ENCODE results near the gene ANKRD28.
A peak's percentile ranks its signal among the peaks of the same experiment; 100 is the strongest.

The ANKRD28 gene

DNA sequence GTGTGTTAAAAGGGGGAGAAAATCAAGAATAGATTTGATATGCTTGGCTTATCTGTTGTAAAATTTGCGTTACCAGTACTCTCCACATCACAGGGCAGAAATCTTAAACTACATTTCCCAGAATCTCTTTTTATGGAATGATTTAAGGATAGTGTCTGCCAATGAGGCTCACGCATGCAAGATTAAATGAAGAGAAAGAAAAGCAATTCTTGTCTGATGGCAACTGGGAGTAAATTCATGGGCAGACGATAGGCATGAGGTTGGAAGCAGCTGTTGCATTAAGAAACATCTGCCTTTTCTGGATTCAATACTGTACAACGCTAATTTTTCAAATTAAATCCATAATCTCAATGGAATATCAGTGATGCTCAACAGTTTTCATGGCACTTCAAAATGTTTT lies 27.2 kb upstream of the ANKRD28 start:
- Histone ChIP-seq H3K9ac (ENCODE audit: low read length) (no peak overlapping the region), H3K36me3 (ENCODE audit: control insufficient read depth in 1 of 2, insufficient read depth in 2 of 2, low read depth in 1 of 2, low read length in 2 of 2) (no peaks in the 10 kb centered on the region), H3K4me2 (ENCODE audit: low read length, poor library complexity, severe bottlenecking) (no peak overlapping the region), H4K8ac (ENCODE audit: low read length) (no peak overlapping the region), H4K91ac (ENCODE audit: low read length) (no peak overlapping the region), H3K27ac (ENCODE audit: low read length, poor library complexity, severe bottlenecking) (no peak overlapping the region), H3K79me1 (replicated peaks; ENCODE audit: low read length, poor library complexity, severe bottlenecking) (peaks cover 16% of the 10 kb centered on the region), H3K4me1 (ENCODE audit: control insufficient read depth, insufficient read depth, low read depth, low read length) (no peaks in the 10 kb centered on the region), H2BK12ac (ENCODE audit: low read length in 2 of 2) (no peak overlapping the region), H2BK5ac (ENCODE audit: low read depth, low read length, poor library complexity, severe bottlenecking) (no peak overlapping the region), H3K27me3 (ENCODE audit: control insufficient read depth in 1 of 2, insufficient read depth in 1 of 2, low read length in 2 of 2) (no peaks in the 10 kb centered on the region), H3K9me3 (ENCODE audit: control insufficient read depth, low read length) (no peaks in the 10 kb centered on the region), H2BK120ac (ENCODE audit: low read depth, low read length) (no peak overlapping the region), H3K14ac (ENCODE audit: low read length in 2 of 2) (no peak overlapping the region), H2AK5ac (ENCODE audit: low read length, severe bottlenecking) (no peak overlapping the region), H2AFZ (ENCODE audit: low read depth, low read length) (no peak overlapping the region), H2BK15ac (ENCODE audit: low read depth, poor library complexity, severe bottlenecking) (no peak overlapping the region), H3K18ac (ENCODE audit: low read depth in 1 of 2, low read length in 2 of 2) (no peak overlapping the region), H3K23ac (ENCODE audit: low read length in 2 of 2) (no peak overlapping the region), H3K4me3 (ENCODE audit: insufficient read depth in 1 of 2, low read depth in 1 of 2, low read length in 2 of 2) (no peak overlapping the region), H3K4ac (ENCODE audit: low read depth in 1 of 2, low read length in 2 of 2) (no peak overlapping the region)
- WGBS, result 100% methylated on average over 2 of the region's 4 CpGs
- DNase-seq, result no peak

DNA sequence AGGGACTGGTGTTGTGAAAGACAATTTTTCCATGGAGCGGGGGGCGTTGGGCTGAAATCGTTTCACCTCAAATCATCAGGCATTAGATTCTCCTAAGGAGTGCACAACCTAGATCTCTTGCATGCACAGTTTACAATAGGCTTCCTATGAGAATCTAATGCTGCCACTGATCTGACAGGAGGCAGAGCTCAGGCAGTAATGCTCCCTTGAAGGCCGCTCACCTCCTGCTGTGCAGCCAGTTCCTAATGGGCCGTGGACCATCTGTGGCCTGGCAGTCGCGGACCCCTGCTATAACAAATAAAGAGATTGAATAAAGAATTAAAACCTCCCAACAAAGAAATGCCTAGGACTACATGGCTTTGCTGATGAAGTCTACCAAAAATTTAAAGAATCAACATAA lies 25.3 kb upstream of the ANKRD28 start:
- H3K4me2 ChIP-seq (ENCODE audit: low read length, poor library complexity, severe bottlenecking), result no peak overlapping the region
- 85% methylated on average over 5 of the region's 7 CpGs for WGBS
- H3K27me3 ChIP-seq (ENCODE audit: control insufficient read depth in 1 of 2, insufficient read depth in 1 of 2, low read length in 2 of 2), result no peaks in the 10 kb centered on the region
- no peak for DNase-seq
- H3K36me3 ChIP-seq (ENCODE audit: control insufficient read depth in 1 of 2, insufficient read depth in 2 of 2, low read depth in 1 of 2, low read length in 2 of 2), result no peaks in the 10 kb centered on the region
- H2BK120ac ChIP-seq (ENCODE audit: low read depth, low read length), result no peak overlapping the region
- peaks cover 1% of the 10 kb centered on the region for H3K4me1 ChIP-seq (ENCODE audit: control insufficient read depth, insufficient read depth, low read depth, low read length)
- H4K8ac ChIP-seq (ENCODE audit: low read length), result no peak overlapping the region
- no peak overlapping the region for H2BK5ac ChIP-seq (ENCODE audit: low read depth, low read length, poor library complexity, severe bottlenecking)
- H3K9ac ChIP-seq (ENCODE audit: low read length), result no peak overlapping the region
- H3K14ac ChIP-seq (ENCODE audit: low read length in 2 of 2), result no peak overlapping the region
- no peak overlapping the region for H3K4ac ChIP-seq (ENCODE audit: low read depth in 1 of 2, low read length in 2 of 2)
- no peak overlapping the region for H2BK15ac ChIP-seq (ENCODE audit: low read depth, poor library complexity, severe bottlenecking)
- H3K18ac ChIP-seq (ENCODE audit: low read depth in 1 of 2, low read length in 2 of 2), result no peak overlapping the region
- H2AFZ ChIP-seq (ENCODE audit: low read depth, low read length), result no peak overlapping the region
- no peaks in the 10 kb centered on the region for H3K9me3 ChIP-seq (ENCODE audit: control insufficient read depth, low read length)
- peaks cover 19% of the 10 kb centered on the region for H3K79me1 ChIP-seq (replicated peaks; ENCODE audit: low read length, poor library complexity, severe bottlenecking)
- H3K4me3 ChIP-seq (ENCODE audit: insufficient read depth in 1 of 2, low read depth in 1 of 2, low read length in 2 of 2), result no peak overlapping the region
- H4K91ac ChIP-seq (ENCODE audit: low read length), result no peak overlapping the region
- H3K23ac ChIP-seq (ENCODE audit: low read length in 2 of 2), result no peak overlapping the region
- no peak overlapping the region for H3K27ac ChIP-seq (ENCODE audit: low read length, poor library complexity, severe bottlenecking)
- H2BK12ac ChIP-seq (ENCODE audit: low read length in 2 of 2), result no peak overlapping the region
- no peak overlapping the region for H2AK5ac ChIP-seq (ENCODE audit: low read length, severe bottlenecking)

DNA sequence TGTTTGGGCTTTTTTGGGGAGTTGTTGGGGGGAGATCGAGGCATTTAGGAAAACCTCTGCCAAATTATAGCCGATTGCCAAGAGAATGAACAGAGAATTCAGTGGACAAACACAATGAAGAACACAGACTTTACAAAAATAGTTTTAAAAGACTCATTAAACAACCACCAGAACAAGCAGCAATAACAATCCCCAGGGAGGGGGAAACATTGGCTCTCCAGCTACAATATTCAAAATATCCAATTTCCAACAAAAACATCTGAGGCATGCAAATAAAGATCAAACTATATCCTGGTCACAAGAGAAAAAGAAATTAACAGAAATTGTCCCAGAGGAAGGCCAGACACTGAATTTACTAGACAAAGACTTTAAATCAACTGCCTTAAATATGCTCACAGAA lies 24.5 kb upstream of the ANKRD28 start:
- no peak overlapping the region for H2BK5ac ChIP-seq (ENCODE audit: low read depth, low read length, poor library complexity, severe bottlenecking)
- H2BK120ac ChIP-seq (ENCODE audit: low read depth, low read length), result no peak overlapping the region
- H4K91ac ChIP-seq (ENCODE audit: low read length), result no peak overlapping the region
- H4K8ac ChIP-seq (ENCODE audit: low read length), result no peak overlapping the region
- no peak overlapping the region for H3K4me3 ChIP-seq (ENCODE audit: insufficient read depth in 1 of 2, low read depth in 1 of 2, low read length in 2 of 2)
- H3K14ac ChIP-seq (ENCODE audit: low read length in 2 of 2), result no peak overlapping the region
- H3K27ac ChIP-seq (ENCODE audit: low read length, poor library complexity, severe bottlenecking), result no peak overlapping the region
- peaks cover 18% of the 10 kb centered on the region for H3K79me1 ChIP-seq (replicated peaks; ENCODE audit: low read length, poor library complexity, severe bottlenecking)
- no peak overlapping the region for H2AFZ ChIP-seq (ENCODE audit: low read depth, low read length)
- peak overlapping the region; percentile 74 for H3K9ac ChIP-seq (ENCODE audit: low read length)
- 97% methylated on average over 2 of the region's 2 CpGs for WGBS
- H3K4me2 ChIP-seq (ENCODE audit: low read length, poor library complexity, severe bottlenecking), result no peak overlapping the region
- no peak overlapping the region for H2AK5ac ChIP-seq (ENCODE audit: low read length, severe bottlenecking)
- H2BK12ac ChIP-seq (ENCODE audit: low read length in 2 of 2), result no peak overlapping the region
- peaks cover 1% of the 10 kb centered on the region for H3K4me1 ChIP-seq (ENCODE audit: control insufficient read depth, insufficient read depth, low read depth, low read length)
- H3K23ac ChIP-seq (ENCODE audit: low read length in 2 of 2), result no peak overlapping the region
- DNase-seq, result no peak
- H3K4ac ChIP-seq (ENCODE audit: low read depth in 1 of 2, low read length in 2 of 2), result no peak overlapping the region
- no peak overlapping the region for H2BK15ac ChIP-seq (ENCODE audit: low read depth, poor library complexity, severe bottlenecking)
- no peaks in the 10 kb centered on the region for H3K27me3 ChIP-seq (ENCODE audit: control insufficient read depth in 1 of 2, insufficient read depth in 1 of 2, low read length in 2 of 2)
- H3K18ac ChIP-seq (ENCODE audit: low read depth in 1 of 2, low read length in 2 of 2), result no peak overlapping the region
- H3K36me3 ChIP-seq (ENCODE audit: control insufficient read depth in 1 of 2, insufficient read depth in 2 of 2, low read depth in 1 of 2, low read length in 2 of 2), result no peaks in the 10 kb centered on the region
- H3K9me3 ChIP-seq (ENCODE audit: control insufficient read depth, low read length), result no peaks in the 10 kb centered on the region

DNA sequence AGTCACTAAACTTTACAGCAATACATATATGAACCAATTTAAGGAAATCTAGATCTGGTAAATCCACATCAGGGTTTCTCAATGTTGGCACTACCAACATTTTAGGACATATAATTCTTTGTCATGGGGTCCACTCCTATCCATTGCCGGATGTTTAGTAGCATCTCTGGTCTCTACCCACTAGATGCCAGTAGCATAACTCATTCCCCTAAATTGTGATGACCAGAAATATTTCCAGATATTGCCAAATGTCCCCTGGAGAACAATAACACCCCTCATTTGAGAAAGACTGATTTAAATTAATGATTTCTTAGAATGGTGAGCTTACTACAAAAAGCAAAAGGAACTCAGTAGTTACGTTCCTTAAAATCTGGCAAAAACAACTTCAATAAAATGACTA lies 23.1 kb upstream of the ANKRD28 start:
- no peak overlapping the region for H2BK12ac ChIP-seq (ENCODE audit: low read length in 2 of 2)
- DNase-seq, result no peak
- H3K27ac ChIP-seq (ENCODE audit: low read length, poor library complexity, severe bottlenecking), result no peak overlapping the region
- peaks cover 1% of the 10 kb centered on the region for H3K4me1 ChIP-seq (ENCODE audit: control insufficient read depth, insufficient read depth, low read depth, low read length)
- H3K27me3 ChIP-seq (ENCODE audit: control insufficient read depth in 1 of 2, insufficient read depth in 1 of 2, low read length in 2 of 2), result no peaks in the 10 kb centered on the region
- no peak overlapping the region for H2BK120ac ChIP-seq (ENCODE audit: low read depth, low read length)
- H4K91ac ChIP-seq (ENCODE audit: low read length), result no peak overlapping the region
- no peak overlapping the region for H2BK15ac ChIP-seq (ENCODE audit: low read depth, poor library complexity, severe bottlenecking)
- 96% methylated on average over 1 of the region's 2 CpGs for WGBS
- H3K4me2 ChIP-seq (ENCODE audit: low read length, poor library complexity, severe bottlenecking), result no peak overlapping the region
- no peaks in the 10 kb centered on the region for H3K9me3 ChIP-seq (ENCODE audit: control insufficient read depth, low read length)
- H3K79me1 ChIP-seq (replicated peaks; ENCODE audit: low read length, poor library complexity, severe bottlenecking), result peaks cover 18% of the 10 kb centered on the region
- no peaks in the 10 kb centered on the region for H3K36me3 ChIP-seq (ENCODE audit: control insufficient read depth in 1 of 2, insufficient read depth in 2 of 2, low read depth in 1 of 2, low read length in 2 of 2)
- H2AFZ ChIP-seq (ENCODE audit: low read depth, low read length), result no peak overlapping the region
- H3K9ac ChIP-seq (ENCODE audit: low read length), result peak overlapping the region; percentile 74
- H3K14ac ChIP-seq (ENCODE audit: low read length in 2 of 2), result no peak overlapping the region
- H3K4ac ChIP-seq (ENCODE audit: low read depth in 1 of 2, low read length in 2 of 2), result no peak overlapping the region
- no peak overlapping the region for H3K18ac ChIP-seq (ENCODE audit: low read depth in 1 of 2, low read length in 2 of 2)
- no peak overlapping the region for H4K8ac ChIP-seq (ENCODE audit: low read length)
- no peak overlapping the region for H2BK5ac ChIP-seq (ENCODE audit: low read depth, low read length, poor library complexity, severe bottlenecking)
- H3K23ac ChIP-seq (ENCODE audit: low read length in 2 of 2), result no peak overlapping the region
- no peak overlapping the region for H2AK5ac ChIP-seq (ENCODE audit: low read length, severe bottlenecking)
- H3K4me3 ChIP-seq (ENCODE audit: insufficient read depth in 1 of 2, low read depth in 1 of 2, low read length in 2 of 2), result no peak overlapping the region

Data from mesenchymal stem cell (in vitro differentiated cells and primary cell).